GM12878 (cell line): ENCODE measurements around the gene IQGAP1.

Source experiments
- CTCF ChIP-seq, 3 experiments: IDR thresholded peaks in 2 of 3; conservative IDR thresholded peaks in 1 of 3; 2 replicates each; pipeline ENCODE4 v1.5.1; 2011; ENCODE audit warnings: low read depth in 3 of 3, low read length in 3 of 3, mild to moderate bottlenecking in 3 of 3, control low read depth in 2 of 3, moderate library complexity in 2 of 3, inconsistent platforms in 1 of 3, mixed read lengths in 1 of 3; ENCODE audit not compliant: control insufficient read depth in 2 of 3, insufficient read depth in 1 of 3; ENCODE audit errors: extremely low read depth in 1 of 3
- RAD21 ChIP-seq: IDR thresholded peaks from 2 replicates; pipeline ENCODE4 v1.6.1; 2011; ENCODE audit warnings: mild to moderate bottlenecking, low read depth, low read length, moderate library complexity; ENCODE audit not compliant: insufficient read depth

DNA sequence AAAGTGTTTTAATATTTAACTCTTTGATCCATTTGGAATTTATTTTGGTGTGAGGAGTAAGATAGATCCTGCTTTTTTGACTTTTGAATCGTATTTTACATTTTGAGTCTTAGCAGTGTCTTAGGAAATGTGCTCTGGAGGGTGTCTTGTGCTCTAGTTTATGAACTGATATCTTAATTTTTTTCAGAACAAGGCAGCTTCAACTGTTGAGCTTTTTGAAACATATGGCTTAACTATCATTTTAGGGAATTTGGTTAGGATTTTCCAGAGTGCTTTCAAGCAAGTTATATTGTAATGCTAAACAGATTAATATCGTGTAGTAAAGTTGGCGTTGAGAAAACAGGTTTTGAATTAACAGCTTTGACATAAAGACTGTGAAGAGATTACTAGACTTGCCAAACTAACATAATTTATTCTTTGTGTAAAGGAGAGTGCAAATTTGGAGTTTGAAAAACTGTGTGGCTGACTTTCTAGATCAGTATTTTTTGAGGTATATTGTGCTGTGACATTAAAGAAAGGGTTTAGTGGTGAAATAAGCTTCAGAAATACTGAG is 17.1 kb downstream of the IQGAP1 start:
- TF ChIP-seq CTCF (IDR thresholded peaks at IDR 0.05 in 2 of 3, conservative IDR thresholded peaks at IDR 0.05 in 1 of 3; ENCODE audit: control insufficient read depth in 2 of 3, extremely low read depth in 1 of 3, insufficient read depth in 1 of 3, low read depth in 3 of 3, low read length in 3 of 3) (no peak), RAD21 (no peak)
